SH-SY5Y (cell line): ENCODE measurements around the gene LRCH4.

ENCODE experiments used
- GATA2 ChIP-seq: IDR thresholded peaks from 2 replicates; pipeline ENCODE4 v1.6.1; 2011; ENCODE audit warnings: mild to moderate bottlenecking, low read depth, low read length
- GATA3 ChIP-seq: IDR thresholded peaks from 2 replicates; pipeline ENCODE4 v1.6.1; 2011; ENCODE audit warnings: low read depth, mild to moderate bottlenecking, low read length, moderate library complexity

GRCh38 chr7:100595188-100595587, 9.3 kb upstream of the LRCH4 start:
- TF ChIP-seq GATA2 (no peak), GATA3 (no peak)
